SK-N-MC (cell line): ENCODE data around the gene ENHO.

ENCODE experiments used
- DNase-seq: peaks from one replicate; pipeline ENCODE4 v3.0.0-alpha.2; 2011; ENCODE audit warnings: low read depth, low spot score
- H3K27ac ChIP-seq: fragments of 200-600 bp; sonication (generic); 2 replicates; pipeline ENCODE4 v1.5.1; 2016; ENCODE audit warnings: mixed run types
- H3K36me3 ChIP-seq: fragments of 200-600 bp; sonication (generic); 2 replicates; pipeline ENCODE4 v1.6.1; 2017; ENCODE audit warnings: antibody characterized with exemption, low read length, mixed read lengths; ENCODE audit not compliant: insufficient read depth
- H3K4me3 ChIP-seq: fragments of 200-600 bp; sonication (generic); 2 replicates; pipeline ENCODE4 v1.5.1; 2016
- H3K9ac ChIP-seq: fragments of 200-600 bp; sonication (generic); 2 replicates; pipeline ENCODE4 v1.8.0; 2017; ENCODE audit warnings: mixed run types, mixed read lengths; ENCODE audit not compliant: insufficient read length
- H3K9me3 ChIP-seq: fragments of 200-600 bp; sonication (generic); 2 replicates; pipeline ENCODE4 v1.6.1; 2017; ENCODE audit warnings: low read depth, mild to moderate bottlenecking, antibody characterized with exemption, low read length, moderate library complexity, mixed read lengths
- EZH2 ChIP-seq: fragments of 200-600 bp; sonication (generic); IDR thresholded peaks from one replicate; pipeline ENCODE4 v1.6.1; 2017; ENCODE audit warnings: antibody characterized with exemption
- FOXP2 ChIP-seq: optimal IDR thresholded peaks from 2 replicates; pipeline ENCODE3; 2011; ENCODE audit warnings: mild to moderate bottlenecking, moderate library complexity; ENCODE audit not compliant: insufficient read depth; ENCODE audit errors: extremely low read length, control extremely low read depth
- POLR2AphosphoS5 ChIP-seq: IDR thresholded peaks from 2 replicates; pipeline ENCODE4 v1.6.1; 2012; ENCODE audit warnings: mild to moderate bottlenecking, low read depth, low read length, borderline replicate concordance

The ENHO gene

GRCh38 chr9:34524349-34524748, 1.6 kb upstream of the ENHO start:
- TF ChIP-seq FOXP2 (no peak), POLR2AphosphoS5 (no peak), EZH2 (no peak)
- DNase-seq: no peak

GRCh38 chr9:34522091-34522887, 501 bp downstream of the ENHO start:
- H3K9ac ChIP-seq: peak overlapping the region; percentile 43
- no peaks in the 10 kb centered on the region for H3K36me3 ChIP-seq
- H3K4me3 ChIP-seq: peak overlapping the region; percentile 76
- no peak overlapping the region for H3K27ac ChIP-seq
- TF ChIP-seq FOXP2 (no peak), EZH2 (no peak), POLR2AphosphoS5 (no peak)
- H3K9me3 ChIP-seq: no peaks in the 10 kb centered on the region
- no peak for DNase-seq

More at GRCh38 chr9:34524349-34524748, 1.6 kb upstream of the ENHO start:
- no peaks in the 10 kb centered on the region for H3K36me3 ChIP-seq
- H3K27ac ChIP-seq: no peak overlapping the region
- no peaks in the 10 kb centered on the region for H3K9me3 ChIP-seq
- H3K9ac ChIP-seq: no peak overlapping the region
- no peak overlapping the region for H3K4me3 ChIP-seq

GRCh38 chr9:34521406-34522045, 1.3 kb downstream of the ENHO start:
- Histone ChIP-seq H3K9ac (no peak overlapping the region), H3K4me3 (no peak overlapping the region), H3K27ac (no peak overlapping the region), H3K36me3 (no peaks in the 10 kb centered on the region), H3K9me3 (no peaks in the 10 kb centered on the region)
- TF ChIP-seq EZH2 (no peak), POLR2AphosphoS5 (no peak), FOXP2 (no peak)
- DNase-seq: no peak

- DNase-seq: no peak
- no peaks in the 10 kb centered on the region for H3K36me3 ChIP-seq
- no peak overlapping the region for H3K4me3 ChIP-seq
These were observed 2.0 kb downstream of the ENHO start for GRCh38 chr9:34520505-34521385.

GRCh38 chr9:34520096-34520495, 2.7 kb downstream of the ENHO start:
- Histone ChIP-seq H3K27ac (no peak overlapping the region), H3K36me3 (no peaks in the 10 kb centered on the region), H3K9me3 (no peaks in the 10 kb centered on the region), H3K9ac (no peak overlapping the region), H3K4me3 (no peak overlapping the region)
- DNase-seq: no peak
- TF ChIP-seq EZH2 (no peak), FOXP2 (no peak), POLR2AphosphoS5 (no peak)

More at GRCh38 chr9:34520505-34521385, 2.0 kb downstream of the ENHO start:
- no peak overlapping the region for H3K9ac ChIP-seq
- H3K9me3 ChIP-seq: no peaks in the 10 kb centered on the region
- H3K27ac ChIP-seq: no peak overlapping the region
- TF ChIP-seq POLR2AphosphoS5 (no peak), EZH2 (no peak), FOXP2 (no peak)

GRCh38 chr9:34519321-34520020, 3.3 kb downstream of the ENHO start:
- no peak overlapping the region for H3K4me3 ChIP-seq
- no peak for DNase-seq
- H3K36me3 ChIP-seq: no peaks in the 10 kb centered on the region
- no peak overlapping the region for H3K9ac ChIP-seq
- H3K27ac ChIP-seq: no peak overlapping the region
- no peaks in the 10 kb centered on the region for H3K9me3 ChIP-seq
- TF ChIP-seq POLR2AphosphoS5 (no peak), FOXP2 (no peak), EZH2 (no peak)

- Histone ChIP-seq H3K27ac (no peak overlapping the region), H3K36me3 (no peaks in the 10 kb centered on the region), H3K9ac (no peak overlapping the region), H3K4me3 (no peak overlapping the region), H3K9me3 (no peaks in the 10 kb centered on the region)
- no peak for DNase-seq
- TF ChIP-seq FOXP2 (no peak), POLR2AphosphoS5 (no peak), EZH2 (no peak)
These were observed 3.9 kb downstream of the ENHO start for GRCh38 chr9:34518896-34519295.

GRCh38 chr9:34518110-34518616, 4.6 kb downstream of the ENHO start:
- TF ChIP-seq FOXP2 (no peak), POLR2AphosphoS5 (no peak), EZH2 (no peak)
- Histone ChIP-seq H3K9ac (no peak overlapping the region), H3K27ac (no peak overlapping the region), H3K4me3 (no peak overlapping the region), H3K9me3 (no peaks in the 10 kb centered on the region), H3K36me3 (no peaks in the 10 kb centered on the region)
- DNase-seq: no peak
